Measurements from ENCODE around the gene IFRD2.

GRCh38 chr3:50300681-50301254 is 8.5 kb upstream of the IFRD2 start:
- no peak for TF ChIP-seq CTCF (conservative IDR thresholded peaks at IDR 0.05; ENCODE audit: low read depth, low read length)
- TF ChIP-seq EZH2 (IDR thresholded peaks at IDR 0.05; ENCODE audit: low read length, unreplicated experiment) = no peak
